B cell (primary cell): ENCODE results near the gene APMAP.

Experiments
- CTCF ChIP-seq: fragments of 200-600 bp; IDR thresholded peaks from one replicate; pipeline ENCODE4 v1.8.0; 2022; ENCODE audit warnings: antibody characterized with exemption, mild to moderate bottlenecking
- EZH2 ChIP-seq: IDR thresholded peaks from 2 replicates; pipeline ENCODE4 v1.6.1; 2012; ENCODE audit warnings: borderline replicate concordance, low read depth, mild to moderate bottlenecking, moderate library complexity, low read length; ENCODE audit not compliant: insufficient read depth, poor library complexity, severe bottlenecking

- TF ChIP-seq CTCF, result no peak
- TF ChIP-seq EZH2, result no peak
Observed at GRCh38 chr20:25011261-25011660, 18.7 kb upstream of the APMAP start.
